ENCODE data around the gene SIX3.

SIX3 gene

DNA sequence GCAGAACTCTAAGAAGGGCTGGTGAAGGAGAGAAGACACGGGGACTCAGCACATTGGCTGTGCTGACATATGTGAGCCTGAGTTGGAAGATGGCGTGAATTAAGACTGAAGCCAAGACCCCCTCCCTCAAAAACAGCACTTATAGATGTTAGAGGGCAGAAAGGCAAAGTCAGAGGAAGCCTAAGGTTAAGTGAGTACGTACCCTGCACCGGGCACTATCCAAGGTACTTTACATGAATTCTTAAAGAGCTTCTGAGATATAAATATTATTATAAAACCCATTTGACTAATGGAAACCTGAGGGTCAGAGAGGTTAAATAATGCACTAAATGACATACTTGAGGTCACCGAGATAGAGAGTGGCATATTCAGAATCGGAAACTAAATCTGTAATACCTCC, 25.6 kb downstream of the SIX3 start:
- FAIRE-seq (no peak), DNase-seq (ENCODE audit: insufficient read length) (no peak)
- no peak for TF ChIP-seq POLR2AphosphoS5 (IDR thresholded peaks at IDR 0.05; ENCODE audit: low read depth, low read length)
- no peak for TF ChIP-seq TAF1 (IDR thresholded peaks at IDR 0.05; ENCODE audit: borderline replicate concordance, low read depth, low read length)
- no peak for TF ChIP-seq POLR2A (IDR thresholded peaks at IDR 0.05; ENCODE audit: low read depth, low read length)

DNA sequence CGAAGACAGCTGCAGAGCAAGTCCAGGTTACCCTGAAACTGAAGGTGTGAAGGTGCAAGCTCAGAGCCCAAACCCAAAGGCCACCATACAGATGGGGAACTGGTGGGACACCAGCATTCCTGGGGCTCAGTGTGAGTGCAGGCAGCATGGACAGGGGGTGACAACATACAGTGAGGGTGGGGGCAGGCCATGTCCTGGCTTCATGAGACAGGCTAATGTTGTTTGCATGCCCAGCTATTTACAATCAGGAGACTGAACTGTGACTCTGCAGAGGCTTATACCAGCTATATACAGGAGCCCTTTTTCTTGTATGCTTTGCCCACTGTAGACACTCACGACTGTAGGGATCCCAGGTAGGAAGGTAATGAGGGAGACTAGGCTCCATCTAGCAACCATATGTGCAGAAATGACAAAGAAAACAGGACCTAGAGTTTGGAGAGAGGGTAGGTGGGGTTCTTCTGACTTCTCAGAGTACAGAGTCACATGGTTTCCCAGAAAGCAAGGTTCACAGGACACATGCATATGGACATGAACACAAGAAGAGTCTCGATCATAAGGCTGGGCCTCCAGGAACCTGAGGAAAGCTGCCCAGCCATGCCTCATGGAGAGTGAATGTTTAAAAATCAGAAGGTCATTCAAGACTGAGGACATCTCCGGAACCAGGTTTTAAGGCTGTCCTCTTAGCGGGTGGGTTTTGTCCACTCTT, 26.4 kb downstream of the SIX3 start:
- FAIRE-seq (no peak), DNase-seq (ENCODE audit: insufficient read length) (no peak)
- TF ChIP-seq TAF1 (IDR thresholded peaks at IDR 0.05; ENCODE audit: borderline replicate concordance, low read depth, low read length), result no peak
- TF ChIP-seq POLR2A (IDR thresholded peaks at IDR 0.05; ENCODE audit: low read depth, low read length), result no peak
- no peak for TF ChIP-seq POLR2AphosphoS5 (IDR thresholded peaks at IDR 0.05; ENCODE audit: low read depth, low read length)

DNA sequence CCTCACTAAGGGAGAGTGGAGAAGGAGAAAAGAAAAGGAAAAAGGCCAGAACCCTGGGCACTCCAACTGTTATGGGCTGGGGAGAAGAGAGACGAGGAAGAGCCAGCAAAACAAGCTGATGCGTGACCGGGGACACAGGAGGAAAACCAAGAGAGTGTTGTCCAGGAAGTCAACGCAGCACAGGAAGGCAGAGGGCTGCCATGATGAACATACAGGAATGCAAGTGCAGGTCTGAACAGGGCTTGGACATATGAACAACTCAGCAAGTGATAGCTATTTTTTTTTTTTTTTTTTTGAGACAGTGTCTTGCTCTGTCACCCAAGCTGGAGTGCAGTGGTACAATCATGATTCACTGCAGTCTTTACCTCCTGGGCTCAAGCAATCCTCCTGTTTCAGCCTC, 28.4 kb downstream of the SIX3 start:
- FAIRE-seq, result no peak
- TF ChIP-seq POLR2A (IDR thresholded peaks at IDR 0.05; ENCODE audit: low read depth, low read length) (no peak), TAF1 (IDR thresholded peaks at IDR 0.05; ENCODE audit: borderline replicate concordance, low read depth, low read length) (no peak), POLR2AphosphoS5 (IDR thresholded peaks at IDR 0.05; ENCODE audit: low read depth, low read length) (no peak)
- no peak for DNase-seq (ENCODE audit: insufficient read length)

DNA sequence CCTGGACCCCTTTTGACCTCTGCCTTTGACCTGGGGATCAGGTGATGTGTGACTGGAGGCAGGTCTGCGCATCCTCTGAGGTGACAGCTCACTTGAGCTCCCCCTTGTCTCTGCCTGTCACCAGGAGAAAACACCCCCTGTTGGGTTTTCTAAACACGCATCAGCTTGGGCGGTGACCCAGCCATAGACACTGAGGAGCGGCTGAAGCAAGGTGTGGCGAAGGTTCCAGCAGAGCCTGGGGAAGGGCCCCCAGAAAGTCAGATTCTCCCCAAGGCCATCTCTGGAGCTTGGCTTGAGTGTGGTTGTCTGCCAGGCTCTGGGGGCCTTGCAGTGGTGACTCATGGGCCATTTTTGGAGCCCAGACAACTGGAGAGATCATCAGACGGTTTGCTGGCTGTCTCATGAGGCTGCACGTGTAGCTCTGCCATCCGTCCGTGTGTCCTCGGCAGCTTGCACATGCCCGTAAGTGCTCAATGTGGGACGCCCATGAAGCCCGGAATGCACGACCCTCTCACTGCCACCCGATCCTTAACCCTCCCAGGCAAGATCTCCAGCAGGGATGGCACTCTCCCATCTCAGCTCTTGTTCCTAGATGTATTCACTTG, 29.4 kb downstream of the SIX3 start:
- FAIRE-seq (no peak), DNase-seq (ENCODE audit: insufficient read length) (no peak)
- TF ChIP-seq TAF1 (IDR thresholded peaks at IDR 0.05; ENCODE audit: borderline replicate concordance, low read depth, low read length), result no peak
- no peak for TF ChIP-seq POLR2A (IDR thresholded peaks at IDR 0.05; ENCODE audit: low read depth, low read length)
- no peak for TF ChIP-seq POLR2AphosphoS5 (IDR thresholded peaks at IDR 0.05; ENCODE audit: low read depth, low read length)

DNA sequence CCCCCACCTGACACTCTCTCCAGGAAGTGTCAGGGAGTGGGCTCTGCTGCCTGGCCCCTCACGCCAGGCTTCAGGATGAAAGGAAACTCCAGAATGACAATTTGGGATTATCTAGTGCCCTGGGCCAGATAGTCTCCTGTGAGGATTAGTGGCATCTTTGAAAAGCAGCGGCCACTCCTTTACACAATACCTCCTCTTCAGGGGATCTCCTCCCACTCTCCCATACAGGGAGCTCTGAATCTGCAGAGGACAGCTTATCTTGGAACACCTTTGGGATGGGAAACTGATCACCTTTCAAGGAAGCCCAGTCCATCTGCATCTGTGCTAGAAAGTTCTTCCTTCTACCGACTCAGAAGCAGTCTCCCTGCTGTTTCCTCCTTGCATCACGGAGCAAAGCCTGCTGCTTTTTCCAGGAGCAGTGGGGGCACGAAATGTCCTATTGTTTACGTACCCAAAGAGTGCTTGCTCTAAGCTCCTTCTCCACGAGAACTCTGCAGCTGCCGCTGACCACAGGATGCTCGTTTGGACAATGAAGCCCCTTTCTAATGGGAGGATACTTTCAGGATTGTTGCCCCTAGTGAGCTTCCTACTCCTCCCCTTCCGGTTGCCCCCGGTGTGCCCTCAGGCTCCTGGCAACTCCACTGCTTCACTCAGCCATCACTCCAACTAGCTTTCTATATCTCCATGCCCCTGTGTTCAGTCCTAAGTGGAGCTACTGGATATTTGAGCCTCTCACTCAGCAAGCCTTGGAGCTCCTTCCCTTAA, 31.5 kb downstream of the SIX3 start:
- TF ChIP-seq TAF1 (IDR thresholded peaks at IDR 0.05; ENCODE audit: borderline replicate concordance, low read depth, low read length), result no peak
- no peak for TF ChIP-seq POLR2AphosphoS5 (IDR thresholded peaks at IDR 0.05; ENCODE audit: low read depth, low read length)
- TF ChIP-seq POLR2A (IDR thresholded peaks at IDR 0.05; ENCODE audit: low read depth, low read length), result no peak
- FAIRE-seq, result no peak
- no peak for DNase-seq (ENCODE audit: insufficient read length)

DNA sequence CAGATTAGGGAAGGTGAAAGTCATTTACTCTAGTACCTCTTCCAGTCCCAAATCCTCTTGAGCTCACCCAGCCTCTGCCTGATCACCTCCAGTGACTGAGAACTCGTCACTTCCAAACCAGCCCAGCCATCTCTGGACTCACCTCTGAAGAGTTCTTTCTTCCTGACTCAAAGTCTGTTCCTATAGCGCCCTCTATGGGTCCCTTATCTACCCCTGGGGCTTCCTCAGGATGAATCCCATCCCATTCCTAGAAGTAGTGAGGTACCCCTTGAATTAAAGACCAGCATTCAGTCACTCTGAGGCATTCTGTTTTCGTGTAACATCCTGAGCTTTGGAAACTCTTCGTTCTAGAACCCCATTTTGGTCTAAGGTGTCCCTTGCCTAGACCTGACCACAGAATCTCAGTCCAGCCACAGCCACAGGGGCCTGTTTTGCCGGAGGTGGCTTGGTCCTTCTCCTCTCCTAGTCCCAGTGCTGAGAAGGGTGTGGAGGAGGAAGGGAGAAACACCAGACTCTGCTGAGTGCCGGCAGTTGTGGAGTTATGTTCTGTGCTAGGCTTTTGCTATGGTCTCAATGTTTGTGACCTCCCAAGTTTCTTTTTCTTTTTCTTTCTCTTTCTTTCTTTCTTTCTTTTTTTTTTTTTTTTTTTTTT, 32.7 kb downstream of the SIX3 start:
- FAIRE-seq (no peak), DNase-seq (ENCODE audit: insufficient read length) (no peak)
- TF ChIP-seq TAF1 (IDR thresholded peaks at IDR 0.05; ENCODE audit: borderline replicate concordance, low read depth, low read length), result no peak
- no peak for TF ChIP-seq POLR2A (IDR thresholded peaks at IDR 0.05; ENCODE audit: low read depth, low read length)
- no peak for TF ChIP-seq POLR2AphosphoS5 (IDR thresholded peaks at IDR 0.05; ENCODE audit: low read depth, low read length)

DNA sequence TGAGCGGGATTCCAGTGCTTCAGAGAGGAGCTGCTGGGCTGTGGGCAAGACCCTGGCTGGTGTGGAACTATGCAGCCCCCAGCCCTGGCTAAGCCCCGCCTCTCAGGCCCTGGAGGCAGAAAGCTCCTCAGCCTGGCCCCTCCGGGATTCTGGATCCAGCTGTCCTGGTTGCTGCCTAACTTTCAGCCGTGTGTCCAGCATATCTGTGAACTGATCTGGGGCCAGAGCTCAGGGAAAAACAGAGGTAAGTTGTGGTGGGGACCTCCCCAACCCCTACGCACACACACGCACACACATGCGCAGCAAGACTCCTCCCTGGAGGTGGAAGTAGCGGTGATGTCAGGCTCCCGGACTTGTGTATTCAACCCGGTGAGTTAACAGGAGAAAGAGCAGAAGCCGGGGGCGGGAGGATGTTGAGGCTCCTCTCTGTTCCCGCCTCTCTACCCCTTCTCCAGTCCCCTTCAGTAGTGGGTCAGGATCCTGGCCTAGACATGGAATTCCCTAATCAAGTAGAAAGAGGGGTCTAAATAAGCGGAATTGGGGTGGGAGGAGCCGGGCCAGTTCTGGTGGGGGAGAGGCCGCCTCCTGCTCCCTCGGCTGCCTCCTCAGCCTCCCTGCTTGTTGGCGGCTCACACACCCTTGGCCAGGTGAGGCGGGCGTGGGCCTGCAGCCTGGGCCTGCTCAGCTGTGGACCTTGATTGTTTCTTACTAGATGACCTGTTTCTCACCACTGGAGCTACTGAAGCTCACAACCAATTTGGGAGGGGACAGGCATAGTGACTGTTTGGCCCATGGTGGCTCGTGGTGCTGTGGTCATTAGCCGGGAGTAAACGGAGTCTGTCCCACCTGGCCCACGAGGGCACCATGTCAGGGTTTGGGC, 34.3 kb downstream of the SIX3 start:
- DNase-seq (ENCODE audit: insufficient read length) (no peak), FAIRE-seq (no peak)
- no peak for TF ChIP-seq POLR2A (IDR thresholded peaks at IDR 0.05; ENCODE audit: low read depth, low read length)
- no peak for TF ChIP-seq TAF1 (IDR thresholded peaks at IDR 0.05; ENCODE audit: borderline replicate concordance, low read depth, low read length)
- TF ChIP-seq POLR2AphosphoS5 (IDR thresholded peaks at IDR 0.05; ENCODE audit: low read depth, low read length), result no peak

DNA sequence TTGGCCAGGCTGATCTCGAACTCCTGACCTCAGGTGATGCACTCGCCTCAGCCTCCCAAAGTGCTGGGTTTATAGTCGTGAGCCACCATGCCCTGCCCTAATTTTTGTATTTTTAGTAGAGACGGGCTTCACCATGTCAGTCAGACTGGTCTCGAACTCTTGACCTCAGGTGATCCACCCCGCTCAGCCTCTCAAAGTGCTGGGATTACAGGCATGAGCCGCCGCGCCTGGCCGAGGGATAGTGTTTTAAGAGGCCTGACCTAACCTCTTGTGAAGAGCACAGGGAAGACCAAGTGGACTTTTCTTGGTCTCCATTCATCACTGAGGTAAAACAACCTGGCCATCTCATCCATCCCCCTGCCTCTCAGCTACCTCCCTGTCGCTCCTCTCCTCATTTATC, 38.1 kb downstream of the SIX3 start:
- DNase-seq (ENCODE audit: insufficient read length), result no peak
- FAIRE-seq, result no peak
- TF ChIP-seq TAF1 (IDR thresholded peaks at IDR 0.05; ENCODE audit: borderline replicate concordance, low read depth, low read length), result no peak
- no peak for TF ChIP-seq POLR2A (IDR thresholded peaks at IDR 0.05; ENCODE audit: low read depth, low read length)
- no peak for TF ChIP-seq POLR2AphosphoS5 (IDR thresholded peaks at IDR 0.05; ENCODE audit: low read depth, low read length)

DNA sequence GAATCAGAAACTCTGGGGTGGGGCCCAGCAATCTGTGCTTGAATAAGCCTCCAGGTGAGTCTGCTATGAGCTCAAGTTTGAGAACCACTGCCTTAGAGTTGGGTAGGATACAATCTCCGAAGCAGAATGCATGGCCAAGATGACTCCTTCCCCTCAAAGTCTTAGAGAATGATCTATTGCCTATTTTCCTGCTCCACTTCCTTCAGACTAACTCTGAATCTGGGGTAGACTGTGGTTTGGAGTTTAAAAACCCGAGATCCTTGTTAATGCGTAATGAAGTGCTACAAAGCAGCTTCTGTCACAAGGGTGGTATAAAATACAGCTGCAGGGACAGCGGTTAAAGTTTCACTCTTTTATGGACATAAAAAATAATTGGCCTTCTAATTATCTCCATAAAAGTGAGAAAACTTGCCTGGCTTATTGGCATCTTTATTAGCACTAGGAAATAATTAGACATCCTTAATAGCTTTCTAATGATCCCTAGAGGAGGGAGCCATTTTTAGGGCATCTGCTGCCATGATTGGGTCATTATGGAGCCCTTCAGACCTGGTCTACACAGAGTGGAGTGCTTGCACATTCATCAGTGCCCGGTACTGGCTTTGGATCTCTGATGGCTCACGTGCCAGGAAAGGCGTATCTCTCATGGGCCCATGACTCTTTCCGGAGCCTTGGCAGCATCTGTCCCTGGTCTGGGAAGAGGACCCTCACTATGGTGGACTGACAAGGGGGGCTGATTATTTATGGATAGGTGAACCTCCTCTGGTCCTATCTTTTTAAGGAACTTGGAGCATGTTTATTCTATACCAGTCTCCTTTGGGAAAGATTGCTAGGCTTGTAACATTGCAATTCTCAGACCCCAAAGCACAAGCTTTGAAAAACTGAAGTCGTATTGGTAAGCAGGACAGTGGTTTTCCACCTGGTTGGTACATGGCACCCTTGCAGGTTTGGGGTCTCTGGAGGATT, 39.5 kb downstream of the SIX3 start:
- FAIRE-seq (no peak), DNase-seq (ENCODE audit: insufficient read length) (no peak)
- TF ChIP-seq POLR2A (IDR thresholded peaks at IDR 0.05; ENCODE audit: low read depth, low read length), result no peak
- TF ChIP-seq POLR2AphosphoS5 (IDR thresholded peaks at IDR 0.05; ENCODE audit: low read depth, low read length), result no peak
- TF ChIP-seq TAF1 (IDR thresholded peaks at IDR 0.05; ENCODE audit: borderline replicate concordance, low read depth, low read length), result no peak

DNA sequence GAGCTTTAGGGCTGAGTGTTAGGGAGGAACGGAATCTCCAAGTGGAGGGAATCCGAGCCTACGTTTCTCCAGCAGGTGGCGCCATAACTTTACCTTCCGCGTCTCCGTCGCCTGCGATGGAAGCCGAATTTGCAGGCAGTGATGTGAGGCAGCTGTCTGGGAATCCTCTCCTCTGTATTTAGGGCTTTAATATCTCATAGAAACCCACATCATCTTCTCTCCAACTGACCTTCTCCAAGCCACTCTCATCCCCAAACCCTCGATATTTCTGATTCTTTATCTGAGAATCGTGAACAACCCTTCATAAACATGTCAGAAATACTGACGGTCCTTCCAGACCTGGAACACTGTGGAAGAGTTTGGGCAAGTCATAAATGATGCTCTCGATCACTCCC, 40.2 kb downstream of the SIX3 start:
- DNase-seq (ENCODE audit: insufficient read length), result peak; percentile 54
- TF ChIP-seq POLR2AphosphoS5 (IDR thresholded peaks at IDR 0.05; ENCODE audit: low read depth, low read length), result no peak
- no peak for TF ChIP-seq TAF1 (IDR thresholded peaks at IDR 0.05; ENCODE audit: borderline replicate concordance, low read depth, low read length)
- no peak for TF ChIP-seq POLR2A (IDR thresholded peaks at IDR 0.05; ENCODE audit: low read depth, low read length)
- FAIRE-seq, result peak; percentile 76

Measured in GM12892 (cell line).